Mesothelial cell of epicardium (in vitro differentiated cells): ENCODE data around the gene NBPF4. TPM values are rescaled to one million over a fixed set of nuclear protein-coding genes. Genes with fewer than 3 reads are reported as not detected.
"Not testable (repeated sequence)": the region's sequence is repeated elsewhere in the genome, so short reads cannot be mapped to it uniquely, and the experiment has no call there.

Source experiments
- DNase-seq, 2 experiments: peaks; one replicate each; pipeline ENCODE4 v3.0.0; 2021; ENCODE audit warnings: low spot score in 2 of 2; ENCODE audit not compliant: unreplicated experiment in 2 of 2
- H3K27ac Mint-ChIP-seq: 2 replicates; pipeline ENCODE4 v1.8.0; 2021; ENCODE audit warnings: mixed read lengths
- H3K27me3 Mint-ChIP-seq: 2 replicates; pipeline ENCODE4 v1.8.0; 2021; ENCODE audit warnings: low read depth, mixed read lengths
- H3K36me3 Mint-ChIP-seq: 2 replicates; pipeline ENCODE4 v1.8.0; 2021; ENCODE audit warnings: mixed read lengths
- H3K4me1 Mint-ChIP-seq: 2 replicates; pipeline ENCODE4 v1.8.0; 2021; ENCODE audit warnings: mixed read lengths
- H3K4me3 Mint-ChIP-seq: 2 replicates; pipeline ENCODE4 v1.8.0; 2021; ENCODE audit warnings: mild to moderate bottlenecking, moderate library complexity, mixed read lengths
- H3K9me3 Mint-ChIP-seq: 2 replicates; pipeline ENCODE4 v1.8.0; 2021; ENCODE audit warnings: mixed read lengths
- total RNA-seq: library from RNA; stranded (reverse); gene quantifications from 3 replicates; pipeline ENCODE4 v1.2.1, GENCODE V29; 2021
- TF ChIP-seq, protein P1 (sequence below): fragments of 200-600 bp; sonication (generic); IDR thresholded peaks from one replicate; pipeline ENCODE4 v1.5.0; 2021; ENCODE audit warnings: antibody characterized with exemption; ENCODE audit not compliant: unreplicated experiment

Gene NBPF4
- total RNA-seq, 1 donor from 2014 or later: not detected

DNA sequence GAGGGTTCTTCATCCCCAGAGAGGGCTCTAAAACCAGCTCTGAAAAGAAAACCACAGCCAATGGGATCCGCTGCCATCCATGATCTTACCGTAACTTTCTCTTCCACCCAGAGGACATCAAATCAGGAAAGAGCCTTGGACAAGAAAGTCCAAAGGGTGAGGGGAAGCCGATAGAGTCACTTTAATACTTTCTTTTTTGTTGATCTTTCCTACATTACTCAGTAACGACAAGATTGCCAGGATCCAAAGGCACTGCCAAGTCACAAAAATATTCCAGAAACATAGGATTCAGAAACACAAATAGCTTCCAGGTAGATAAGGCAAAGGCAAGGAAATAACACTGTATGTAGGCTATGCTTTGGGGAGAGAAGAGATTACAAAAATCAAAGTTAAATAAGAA lies 17.0 kb downstream of the NBPF4 start:
- H3K27me3 Mint-ChIP-seq, H3K9me3 Mint-ChIP-seq, H3K4me3 Mint-ChIP-seq, H3K27ac Mint-ChIP-seq, H3K36me3 Mint-ChIP-seq, H3K4me1 Mint-ChIP-seq, DNase-seq: not testable (repeated sequence)

DNA sequence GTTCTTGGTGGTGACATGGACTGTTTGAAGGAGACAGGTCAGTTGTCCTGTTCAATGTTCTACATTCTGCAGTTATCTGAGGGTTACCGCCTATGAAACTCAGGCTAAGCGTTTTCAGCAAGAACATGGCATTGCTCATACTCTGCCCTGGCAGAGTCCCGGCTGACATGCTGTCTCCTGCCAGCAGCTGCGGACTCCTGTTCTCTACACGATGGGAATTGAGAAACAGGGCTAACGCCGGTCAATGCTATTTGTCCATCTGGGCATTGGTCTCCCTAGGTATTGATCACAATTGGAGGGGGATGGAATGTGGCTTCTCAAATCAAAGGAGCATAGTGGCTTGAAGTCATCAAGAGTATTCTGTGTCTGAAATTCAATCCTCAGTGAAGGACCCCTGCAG lies 20.6 kb downstream of the NBPF4 start:
- H3K9me3 Mint-ChIP-seq, H3K4me3 Mint-ChIP-seq, H3K27me3 Mint-ChIP-seq, H3K27ac Mint-ChIP-seq, H3K4me1 Mint-ChIP-seq, DNase-seq, H3K36me3 Mint-ChIP-seq: not testable (repeated sequence)

DNA sequence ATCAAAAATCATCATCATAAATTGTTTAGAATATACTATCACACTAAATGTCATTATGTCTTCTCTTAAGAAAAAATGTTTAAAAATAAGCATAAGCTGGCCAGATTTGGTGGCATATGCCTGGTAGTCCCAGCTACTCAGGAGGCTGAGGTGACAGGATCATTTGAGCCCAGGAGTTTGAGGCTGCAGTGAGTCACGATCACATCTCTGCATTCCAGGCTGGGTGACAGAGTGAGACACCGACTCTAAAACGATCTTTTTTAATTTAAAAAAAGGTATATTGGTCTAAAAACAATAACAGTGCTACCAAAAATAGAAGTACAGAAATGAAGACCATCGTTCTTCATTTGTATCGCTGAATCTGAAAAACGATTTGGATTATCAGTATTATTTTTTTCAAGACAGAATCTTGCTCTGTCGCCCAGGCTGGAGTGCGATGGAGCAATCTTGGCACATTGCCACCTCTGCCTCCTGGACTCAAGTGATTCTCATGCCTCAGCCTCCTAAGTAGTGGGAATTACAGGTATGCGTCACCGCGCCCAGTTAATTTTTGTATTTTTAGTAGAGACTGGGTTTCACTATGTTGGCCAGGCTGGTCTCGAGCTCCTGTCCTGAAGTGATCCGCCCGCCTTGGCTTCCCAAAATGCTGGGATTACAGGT lies 26.2 kb downstream of the NBPF4 start:
- H3K27me3 Mint-ChIP-seq, H3K4me1 Mint-ChIP-seq, DNase-seq, H3K9me3 Mint-ChIP-seq, H3K36me3 Mint-ChIP-seq, H3K4me3 Mint-ChIP-seq, H3K27ac Mint-ChIP-seq: not testable (repeated sequence)

DNA sequence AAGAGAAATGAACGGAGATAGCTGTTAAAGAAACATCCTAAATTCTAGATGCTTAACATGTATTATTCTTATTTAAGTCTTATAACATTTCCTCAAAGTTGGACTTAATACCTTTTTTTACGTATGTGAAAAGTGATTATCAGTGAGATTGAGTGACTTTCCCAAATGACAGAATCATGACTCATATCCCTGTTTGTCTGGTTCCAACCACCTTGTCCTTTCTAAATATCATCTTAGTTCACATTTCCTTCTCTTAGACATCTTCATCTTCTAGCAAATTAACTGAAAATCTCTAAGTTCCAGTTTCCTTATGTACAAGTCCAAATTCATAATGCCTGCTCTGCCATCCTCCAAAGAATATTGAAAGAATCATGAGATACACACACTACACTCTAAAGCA lies 26.9 kb downstream of the NBPF4 start:
- H3K9me3 Mint-ChIP-seq, DNase-seq, H3K36me3 Mint-ChIP-seq, H3K4me1 Mint-ChIP-seq, H3K4me3 Mint-ChIP-seq, H3K27ac Mint-ChIP-seq: not testable (repeated sequence)
- peaks cover 12% of the 10 kb centered on the region for H3K27me3 Mint-ChIP-seq

DNA sequence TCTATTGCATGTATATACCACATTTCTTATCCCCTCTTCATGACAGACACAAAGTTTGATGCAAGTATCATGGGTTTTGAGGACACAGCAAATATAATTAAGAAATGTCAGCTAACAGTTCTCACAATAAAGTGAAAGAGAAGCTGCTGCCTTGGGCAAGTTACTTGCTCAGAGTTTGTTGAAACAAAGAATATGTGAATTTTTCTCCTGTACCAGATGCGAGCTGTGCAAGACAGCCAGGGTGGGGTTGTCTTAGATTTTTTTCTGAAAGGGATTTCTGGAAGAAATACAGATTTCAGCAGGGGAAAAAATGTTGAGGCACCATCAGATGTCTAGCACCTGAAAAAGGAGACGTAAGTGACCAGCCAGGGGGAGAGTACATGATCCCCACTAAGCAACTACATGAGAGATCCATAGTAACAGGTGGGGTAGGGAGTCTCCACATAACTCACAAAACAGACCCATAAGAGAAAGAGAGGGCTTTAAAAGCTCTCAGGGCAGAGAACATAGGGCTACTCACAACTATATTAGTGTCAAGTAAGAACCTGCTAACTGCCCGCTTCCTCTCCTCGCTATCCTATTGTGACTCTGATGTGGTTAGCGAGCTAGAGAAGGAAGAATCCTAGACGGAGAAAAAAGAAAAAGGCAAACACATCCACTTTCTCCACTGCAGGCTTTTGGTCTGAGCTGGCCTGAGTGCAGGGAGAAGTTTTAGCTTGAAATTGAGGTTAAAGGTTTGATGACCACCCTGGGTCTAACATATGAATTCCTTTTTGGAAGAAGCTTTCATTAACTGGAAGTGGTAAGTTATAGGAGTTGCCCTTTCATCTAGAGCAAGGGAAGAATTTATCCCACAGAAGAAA lies 27.6 kb downstream of the NBPF4 start:
- H3K27ac Mint-ChIP-seq, H3K9me3 Mint-ChIP-seq: not testable (repeated sequence)

DNA sequence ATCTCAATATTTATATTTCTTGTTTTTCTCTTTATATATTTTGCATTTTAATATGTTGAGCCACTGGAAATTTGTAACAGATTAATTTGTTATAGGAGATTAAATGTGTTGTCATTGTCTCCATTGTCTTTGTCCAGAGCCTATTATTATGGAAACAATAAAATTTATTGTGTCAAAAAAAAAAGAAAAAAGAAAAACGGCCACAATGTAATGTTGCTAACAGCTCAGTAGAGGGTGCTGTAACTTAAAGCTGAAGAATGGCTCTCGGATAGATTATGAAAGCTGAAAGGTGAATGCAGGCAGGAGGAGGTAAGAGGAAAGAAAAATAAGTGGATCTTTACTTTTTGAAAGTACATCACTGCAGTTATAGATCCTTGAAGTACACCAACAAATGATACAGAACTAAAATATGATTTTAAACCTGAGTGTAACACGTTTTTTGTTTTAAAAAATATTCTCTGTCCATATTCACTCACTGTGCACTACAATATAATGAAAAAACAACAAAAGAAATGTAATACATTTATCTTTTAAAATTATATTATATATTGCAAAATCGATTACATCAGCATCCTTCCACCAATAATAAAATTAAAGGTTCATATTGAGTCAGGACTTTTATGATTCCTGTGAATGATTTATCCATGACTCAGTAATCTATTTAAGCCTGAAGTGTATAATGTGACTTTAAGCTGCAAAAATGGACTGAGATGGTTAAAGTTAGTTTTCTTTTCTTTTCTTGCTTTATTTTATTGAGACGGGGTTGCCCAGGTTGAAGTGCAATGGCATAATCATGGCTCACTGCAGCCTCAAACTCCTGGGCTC lies 29.0 kb downstream of the NBPF4 start:
- not testable (repeated sequence) for H3K9me3 Mint-ChIP-seq, H3K4me1 Mint-ChIP-seq, H3K36me3 Mint-ChIP-seq, DNase-seq, H3K27ac Mint-ChIP-seq, H3K4me3 Mint-ChIP-seq
- H3K27me3 Mint-ChIP-seq: peaks cover 20% of the 10 kb centered on the region
- TF ChIP-seq, protein P1, sequence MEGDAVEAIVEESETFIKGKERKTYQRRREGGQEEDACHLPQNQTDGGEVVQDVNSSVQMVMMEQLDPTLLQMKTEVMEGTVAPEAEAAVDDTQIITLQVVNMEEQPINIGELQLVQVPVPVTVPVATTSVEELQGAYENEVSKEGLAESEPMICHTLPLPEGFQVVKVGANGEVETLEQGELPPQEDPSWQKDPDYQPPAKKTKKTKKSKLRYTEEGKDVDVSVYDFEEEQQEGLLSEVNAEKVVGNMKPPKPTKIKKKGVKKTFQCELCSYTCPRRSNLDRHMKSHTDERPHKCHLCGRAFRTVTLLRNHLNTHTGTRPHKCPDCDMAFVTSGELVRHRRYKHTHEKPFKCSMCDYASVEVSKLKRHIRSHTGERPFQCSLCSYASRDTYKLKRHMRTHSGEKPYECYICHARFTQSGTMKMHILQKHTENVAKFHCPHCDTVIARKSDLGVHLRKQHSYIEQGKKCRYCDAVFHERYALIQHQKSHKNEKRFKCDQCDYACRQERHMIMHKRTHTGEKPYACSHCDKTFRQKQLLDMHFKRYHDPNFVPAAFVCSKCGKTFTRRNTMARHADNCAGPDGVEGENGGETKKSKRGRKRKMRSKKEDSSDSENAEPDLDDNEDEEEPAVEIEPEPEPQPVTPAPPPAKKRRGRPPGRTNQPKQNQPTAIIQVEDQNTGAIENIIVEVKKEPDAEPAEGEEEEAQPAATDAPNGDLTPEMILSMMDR: peak; percentile 69

More for the DNA sequence above, 27.6 kb downstream of the NBPF4 start:
- peaks cover 17% of the 10 kb centered on the region for H3K27me3 Mint-ChIP-seq
- H3K4me1 Mint-ChIP-seq, H3K36me3 Mint-ChIP-seq, H3K4me3 Mint-ChIP-seq, DNase-seq: not testable (repeated sequence)

DNA sequence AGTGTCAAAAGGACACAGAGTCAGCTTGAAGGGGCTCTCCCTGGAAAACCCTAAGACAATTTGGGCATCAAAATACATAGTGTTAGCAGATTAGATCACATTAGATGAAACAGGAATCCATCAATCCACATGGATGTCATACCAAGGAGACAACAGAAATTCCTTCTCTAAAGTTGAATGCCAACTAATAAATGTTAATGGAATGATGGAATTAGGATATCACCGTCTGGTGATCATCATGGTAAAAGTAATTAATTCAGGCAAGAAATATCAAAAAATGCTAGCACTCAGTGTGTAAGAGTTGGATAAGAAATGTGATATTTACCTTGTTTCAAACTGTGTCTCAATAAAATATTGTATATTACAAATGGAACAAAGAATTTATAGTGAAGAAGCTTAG lies 32.9 kb downstream of the NBPF4 start:
- TF ChIP-seq, protein P1: no peak
- no peaks in the 10 kb centered on the region for H3K9me3 Mint-ChIP-seq
- DNase-seq: no peak
- no peak overlapping the region for H3K4me3 Mint-ChIP-seq
- no peaks in the 10 kb centered on the region for H3K4me1 Mint-ChIP-seq
- peaks cover 32% of the 10 kb centered on the region for H3K27me3 Mint-ChIP-seq
- no peaks in the 10 kb centered on the region for H3K36me3 Mint-ChIP-seq
- H3K27ac Mint-ChIP-seq: no peak overlapping the region
